Measurements from ENCODE around the gene ENTPD8. TPM values are rescaled to one million over a fixed set of nuclear protein-coding genes. Genes with fewer than 3 reads are reported as not detected.

ENTPD8 gene
- total RNA-seq, 1 experiment from 2014 or later, result not detected

- Histone ChIP-seq H4K20me1 (ENCODE audit: low read length) (no peaks in the 10 kb centered on the region), H3K36me3 (ENCODE audit: low read depth, low read length) (no peaks in the 10 kb centered on the region), H2AFZ (ENCODE audit: low read length) (no peak overlapping the region), H3K4me2 (ENCODE audit: low read length) (no peak overlapping the region), H3K9me2 (replicated peaks; ENCODE audit: low read length) (no peaks in the 10 kb centered on the region), H3K9me3 (ENCODE audit: low read length) (no peaks in the 10 kb centered on the region), H3K9ac (ENCODE audit: low read length) (no peak overlapping the region), H3K79me2 (ENCODE audit: low read length) (no peaks in the 10 kb centered on the region), H3K27ac (ENCODE audit: low read length) (no peak overlapping the region), H3F3A (ENCODE audit: low read length, unreplicated experiment) (no peaks in the 10 kb centered on the region), H3K27me3 (ENCODE audit: low read length) (no peaks in the 10 kb centered on the region), H3K4me1 (ENCODE audit: insufficient read depth, low read length) (peaks cover 24% of the 10 kb centered on the region), H3K4me3 (ENCODE audit: low read length) (no peak overlapping the region)
- TF ChIP-seq EZH2phosphoT487 (IDR thresholded peaks at IDR 0.05; ENCODE audit: borderline replicate concordance, low read length) (no peak), EZH2 (IDR thresholded peaks at IDR 0.05; ENCODE audit: low read length, unreplicated experiment) (no peak)
- TF ChIP-seq, protein P1, sequence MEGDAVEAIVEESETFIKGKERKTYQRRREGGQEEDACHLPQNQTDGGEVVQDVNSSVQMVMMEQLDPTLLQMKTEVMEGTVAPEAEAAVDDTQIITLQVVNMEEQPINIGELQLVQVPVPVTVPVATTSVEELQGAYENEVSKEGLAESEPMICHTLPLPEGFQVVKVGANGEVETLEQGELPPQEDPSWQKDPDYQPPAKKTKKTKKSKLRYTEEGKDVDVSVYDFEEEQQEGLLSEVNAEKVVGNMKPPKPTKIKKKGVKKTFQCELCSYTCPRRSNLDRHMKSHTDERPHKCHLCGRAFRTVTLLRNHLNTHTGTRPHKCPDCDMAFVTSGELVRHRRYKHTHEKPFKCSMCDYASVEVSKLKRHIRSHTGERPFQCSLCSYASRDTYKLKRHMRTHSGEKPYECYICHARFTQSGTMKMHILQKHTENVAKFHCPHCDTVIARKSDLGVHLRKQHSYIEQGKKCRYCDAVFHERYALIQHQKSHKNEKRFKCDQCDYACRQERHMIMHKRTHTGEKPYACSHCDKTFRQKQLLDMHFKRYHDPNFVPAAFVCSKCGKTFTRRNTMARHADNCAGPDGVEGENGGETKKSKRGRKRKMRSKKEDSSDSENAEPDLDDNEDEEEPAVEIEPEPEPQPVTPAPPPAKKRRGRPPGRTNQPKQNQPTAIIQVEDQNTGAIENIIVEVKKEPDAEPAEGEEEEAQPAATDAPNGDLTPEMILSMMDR (conservative IDR thresholded peaks at IDR 0.05; ENCODE audit: low read depth, low read length), result no peak
- no peak for ATAC-seq
- ChIA-PET CTCF (no interaction called here), POLR2A (ENCODE audit: unreplicated experiment) (no interaction called here)
- no peak for DNase-seq
- BruUV-seq (replicated peaks), result no TSS peak
- intact Hi-C loops (cut with micrococcal nuclease), result no loop called here
Measured at GRCh38 chr9:137479892-137480685, 38.9 kb upstream of the ENTPD8 start.

DNA sequence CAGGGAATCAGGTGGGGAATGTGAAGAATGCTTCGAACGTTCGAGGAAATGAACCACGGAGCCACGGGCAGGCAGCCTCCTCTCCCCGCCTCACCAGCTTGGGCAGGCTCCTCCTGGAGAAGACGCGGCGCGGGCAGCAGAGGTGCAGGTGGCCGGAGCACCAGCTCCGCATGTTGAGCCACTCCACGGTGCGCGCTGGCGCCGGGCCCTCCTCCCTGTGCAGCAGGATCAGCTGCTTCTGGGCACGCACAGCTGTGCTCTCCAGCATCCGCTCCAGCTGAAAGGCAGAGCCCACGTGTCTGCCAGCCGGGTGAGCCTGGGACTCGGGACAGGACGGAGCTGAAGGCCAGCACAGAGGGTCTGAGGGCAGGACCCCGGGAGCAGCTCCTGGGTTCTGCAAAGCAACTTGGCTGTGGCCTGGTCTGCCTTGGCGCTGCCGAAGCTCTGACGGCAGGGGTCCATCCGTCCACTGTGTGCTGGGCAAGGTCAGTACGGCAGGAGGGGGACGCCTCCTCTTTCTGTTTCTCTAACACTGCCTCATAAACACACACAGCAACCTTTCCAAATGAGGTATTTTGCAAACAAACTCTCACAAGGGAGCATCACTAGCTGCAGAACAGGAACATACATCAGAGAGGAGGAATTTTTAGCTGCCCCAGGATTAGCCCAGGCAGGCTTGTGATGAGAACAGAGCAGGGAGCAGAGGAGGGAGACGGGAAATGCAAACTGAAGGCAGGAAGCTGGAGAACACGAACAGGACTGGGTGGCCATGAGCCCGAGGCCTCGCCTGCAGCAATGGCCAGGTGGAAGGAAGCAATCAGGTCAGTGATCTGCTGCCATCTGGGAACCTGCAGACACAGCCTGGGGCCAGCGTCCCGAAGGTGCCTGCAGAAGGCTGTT, 38.1 kb upstream of the ENTPD8 start:
- H3K4me1 ChIP-seq (ENCODE audit: insufficient read depth, low read length), result peaks cover 24% of the 10 kb centered on the region
- no peak overlapping the region for H3K4me2 ChIP-seq (ENCODE audit: low read length)
- no peak overlapping the region for H3K4me3 ChIP-seq (ENCODE audit: low read length)
- H4K20me1 ChIP-seq (ENCODE audit: low read length), result no peaks in the 10 kb centered on the region
- BruUV-seq (replicated peaks), result no TSS peak
- no peak overlapping the region for H3K9ac ChIP-seq (ENCODE audit: low read length)
- H3K27ac ChIP-seq (ENCODE audit: low read length), result no peak overlapping the region
- no peaks in the 10 kb centered on the region for H3K27me3 ChIP-seq (ENCODE audit: low read length)
- DNase-seq (no peak), ATAC-seq (no peak)
- no peaks in the 10 kb centered on the region for H3K36me3 ChIP-seq (ENCODE audit: low read depth, low read length)
- H3K79me2 ChIP-seq (ENCODE audit: low read length), result no peaks in the 10 kb centered on the region
- TF ChIP-seq EZH2 (IDR thresholded peaks at IDR 0.05; ENCODE audit: low read length, unreplicated experiment) (no peak), EZH2phosphoT487 (IDR thresholded peaks at IDR 0.05; ENCODE audit: borderline replicate concordance, low read length) (no peak)
- TF ChIP-seq, protein P1 (conservative IDR thresholded peaks at IDR 0.05; ENCODE audit: low read depth, low read length), result no peak
- H3K9me3 ChIP-seq (ENCODE audit: low read length), result no peaks in the 10 kb centered on the region
- no peaks in the 10 kb centered on the region for H3K9me2 ChIP-seq (replicated peaks; ENCODE audit: low read length)
- no peaks in the 10 kb centered on the region for H3F3A ChIP-seq (ENCODE audit: low read length, unreplicated experiment)
- intact Hi-C loops (cut with micrococcal nuclease), result no loop called here
- CTCF ChIA-PET, result no interaction called here
- H2AFZ ChIP-seq (ENCODE audit: low read length), result no peak overlapping the region
- POLR2A ChIA-PET (ENCODE audit: unreplicated experiment), result no interaction called here
